ENCODE data around the gene COA3. TPM values are rescaled to one million over a fixed set of nuclear protein-coding genes. Genes with fewer than 3 reads are reported as not detected.
"Not testable (repeated sequence)": the region's sequence is repeated elsewhere in the genome, so short reads cannot be mapped to it uniquely, and the experiment has no call there.

The COA3 gene
- total RNA-seq, 1 donor from 2014 or later = 31.8 TPM

DNA sequence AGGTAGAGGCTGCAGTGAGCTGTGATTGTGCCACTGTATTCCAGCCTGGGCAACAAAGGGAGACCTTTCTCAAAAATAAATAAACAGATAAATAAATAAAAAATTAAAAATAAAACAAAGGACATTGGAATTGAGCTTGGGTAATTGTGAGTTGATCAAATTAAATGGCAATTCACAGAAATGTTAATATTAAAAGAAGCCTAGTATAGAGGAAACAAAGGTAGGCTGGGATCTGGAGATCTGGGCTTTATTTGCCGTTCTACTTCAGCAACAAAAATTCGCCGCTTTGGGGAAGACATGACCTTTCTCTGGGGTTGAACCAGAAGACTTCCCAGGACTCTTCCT, 25.6 kb downstream of the COA3 start:
- no peaks in the 10 kb centered on the region for H3K9me3 Mint-ChIP-seq (ENCODE audit: unreplicated experiment)
- no peak for FAIRE-seq
- peak overlapping the region; percentile 95 for H3K27ac ChIP-seq (ENCODE audit: low read depth, low read length)

DNA sequence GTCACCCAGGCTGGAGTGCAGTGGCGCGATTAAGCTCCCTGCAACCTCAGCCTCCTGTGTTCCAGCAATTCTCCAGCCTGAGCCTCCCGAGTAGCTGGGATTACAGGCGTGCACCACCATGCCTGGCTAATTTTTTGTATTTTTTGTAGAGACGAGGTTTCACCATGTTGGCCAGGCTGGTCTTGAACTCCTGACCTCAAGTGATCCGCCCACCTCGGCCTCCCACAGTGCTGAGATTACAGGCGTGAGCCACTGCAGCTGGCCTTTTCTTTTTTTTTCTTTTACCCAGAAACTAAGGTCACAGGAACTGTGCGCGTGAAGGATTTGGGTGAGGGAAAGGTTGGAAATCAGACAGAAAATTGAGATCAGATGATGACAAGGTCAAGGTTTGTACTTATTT, 28.5 kb downstream of the COA3 start:
- H2AFZ ChIP-seq (ENCODE audit: low read depth, low read length); H3K27ac ChIP-seq (ENCODE audit: low read depth, low read length); H3K79me2 ChIP-seq (ENCODE audit: insufficient read depth, low read length); FAIRE-seq; H3K9me3 Mint-ChIP-seq (ENCODE audit: unreplicated experiment); DNase-seq (ENCODE audit: low read depth); H3K27me3 Mint-ChIP-seq (ENCODE audit: low read depth, unreplicated experiment); H3K36me3 Mint-ChIP-seq (ENCODE audit: low read depth, unreplicated experiment); H3K9ac ChIP-seq (ENCODE audit: low read length); H3K27ac Mint-ChIP-seq (ENCODE audit: unreplicated experiment); H3K4me3 Mint-ChIP-seq (ENCODE audit: unreplicated experiment); H4K20me1 ChIP-seq (ENCODE audit: insufficient read depth, low read length); H3K4me3 ChIP-seq (ENCODE audit: insufficient read depth, low read depth, low read length); H3K9me3 ChIP-seq (ENCODE audit: insufficient read depth, low read depth, low read length); H3K27me3 ChIP-seq (ENCODE audit: insufficient read depth, low read length); H3K36me3 ChIP-seq (ENCODE audit: insufficient read depth, low read length); H3K4me2 ChIP-seq (ENCODE audit: low read length): not testable (repeated sequence)
- H3K4me1 Mint-ChIP-seq (ENCODE audit: low read depth, unreplicated experiment) = peaks cover 31% of the 10 kb centered on the region
- H3K4me1 ChIP-seq (ENCODE audit: insufficient read depth, low read length) = peaks cover 29% of the 10 kb centered on the region

More for the DNA sequence above, 25.6 kb downstream of the COA3 start:
- peak overlapping the region; percentile 94 for H2AFZ ChIP-seq (ENCODE audit: low read depth, low read length)
- TF ChIP-seq, protein P1, sequence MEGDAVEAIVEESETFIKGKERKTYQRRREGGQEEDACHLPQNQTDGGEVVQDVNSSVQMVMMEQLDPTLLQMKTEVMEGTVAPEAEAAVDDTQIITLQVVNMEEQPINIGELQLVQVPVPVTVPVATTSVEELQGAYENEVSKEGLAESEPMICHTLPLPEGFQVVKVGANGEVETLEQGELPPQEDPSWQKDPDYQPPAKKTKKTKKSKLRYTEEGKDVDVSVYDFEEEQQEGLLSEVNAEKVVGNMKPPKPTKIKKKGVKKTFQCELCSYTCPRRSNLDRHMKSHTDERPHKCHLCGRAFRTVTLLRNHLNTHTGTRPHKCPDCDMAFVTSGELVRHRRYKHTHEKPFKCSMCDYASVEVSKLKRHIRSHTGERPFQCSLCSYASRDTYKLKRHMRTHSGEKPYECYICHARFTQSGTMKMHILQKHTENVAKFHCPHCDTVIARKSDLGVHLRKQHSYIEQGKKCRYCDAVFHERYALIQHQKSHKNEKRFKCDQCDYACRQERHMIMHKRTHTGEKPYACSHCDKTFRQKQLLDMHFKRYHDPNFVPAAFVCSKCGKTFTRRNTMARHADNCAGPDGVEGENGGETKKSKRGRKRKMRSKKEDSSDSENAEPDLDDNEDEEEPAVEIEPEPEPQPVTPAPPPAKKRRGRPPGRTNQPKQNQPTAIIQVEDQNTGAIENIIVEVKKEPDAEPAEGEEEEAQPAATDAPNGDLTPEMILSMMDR (IDR thresholded peaks at IDR 0.05; ENCODE audit: insufficient read depth, low read depth, low read length) = no peak
- no peak for TF ChIP-seq EZH2 (IDR thresholded peaks at IDR 0.05; ENCODE audit: insufficient read depth, low read length)
- no peaks in the 10 kb centered on the region for H3K9me3 ChIP-seq (ENCODE audit: insufficient read depth, low read depth, low read length)
- peak overlapping the region; percentile 98 for H3K4me2 ChIP-seq (ENCODE audit: low read length)
- Mint-ChIP-seq H3K27me3 (ENCODE audit: low read depth, unreplicated experiment) (no peaks in the 10 kb centered on the region), H3K36me3 (ENCODE audit: low read depth, unreplicated experiment) (no peaks in the 10 kb centered on the region), H3K4me1 (ENCODE audit: low read depth, unreplicated experiment) (peaks cover 42% of the 10 kb centered on the region), H3K4me3 (ENCODE audit: unreplicated experiment) (peak overlapping the region; percentile 96), H3K27ac (ENCODE audit: unreplicated experiment) (peak overlapping the region; percentile 98)
- H3K4me1 ChIP-seq (ENCODE audit: insufficient read depth, low read length) = peaks cover 42% of the 10 kb centered on the region
- no peak for DNase-seq (ENCODE audit: low read depth)
- H3K9ac ChIP-seq (ENCODE audit: low read length) = peak overlapping the region; percentile 96
- H3K79me2 ChIP-seq (ENCODE audit: insufficient read depth, low read length) = peaks cover 5% of the 10 kb centered on the region
- H3K36me3 ChIP-seq (ENCODE audit: insufficient read depth, low read length) = no peaks in the 10 kb centered on the region
- no peaks in the 10 kb centered on the region for H4K20me1 ChIP-seq (ENCODE audit: insufficient read depth, low read length)
- no peaks in the 10 kb centered on the region for H3K27me3 ChIP-seq (ENCODE audit: insufficient read depth, low read length)
- peak overlapping the region; percentile 92 for H3K4me3 ChIP-seq (ENCODE audit: insufficient read depth, low read depth, low read length)

DNA sequence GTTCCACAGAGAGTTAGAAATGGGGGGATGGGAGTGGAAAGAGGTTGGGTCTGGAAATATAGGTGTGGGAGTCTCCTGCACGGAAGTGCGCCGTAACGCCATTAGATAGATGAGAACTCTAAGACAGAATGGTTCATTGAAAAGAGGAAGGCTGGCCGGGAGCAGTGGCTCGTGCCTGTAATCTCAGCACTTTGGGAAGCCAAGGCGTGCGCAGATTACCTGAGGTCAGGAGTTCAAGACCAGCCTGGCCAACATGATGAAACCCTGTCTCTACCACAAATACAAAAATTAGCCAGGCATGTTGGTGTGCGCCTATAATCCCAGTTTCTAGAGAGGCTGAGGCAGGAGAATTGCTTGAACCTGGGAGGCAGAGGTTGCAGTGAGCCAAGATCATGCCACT, 30.5 kb downstream of the COA3 start:
- not testable (repeated sequence) for H3K9ac ChIP-seq (ENCODE audit: low read length); H4K20me1 ChIP-seq (ENCODE audit: insufficient read depth, low read length); FAIRE-seq; H3K36me3 ChIP-seq (ENCODE audit: insufficient read depth, low read length); H3K27me3 Mint-ChIP-seq (ENCODE audit: low read depth, unreplicated experiment); H3K27ac Mint-ChIP-seq (ENCODE audit: unreplicated experiment); H3K4me3 ChIP-seq (ENCODE audit: insufficient read depth, low read depth, low read length); H3K9me3 Mint-ChIP-seq (ENCODE audit: unreplicated experiment); H3K4me2 ChIP-seq (ENCODE audit: low read length); H3K79me2 ChIP-seq (ENCODE audit: insufficient read depth, low read length); H3K27me3 ChIP-seq (ENCODE audit: insufficient read depth, low read length); H3K27ac ChIP-seq (ENCODE audit: low read depth, low read length); H2AFZ ChIP-seq (ENCODE audit: low read depth, low read length); DNase-seq (ENCODE audit: low read depth); H3K9me3 ChIP-seq (ENCODE audit: insufficient read depth, low read depth, low read length); H3K36me3 Mint-ChIP-seq (ENCODE audit: low read depth, unreplicated experiment)
- Mint-ChIP-seq H3K4me3 (ENCODE audit: unreplicated experiment) (peak overlapping the region; percentile 4), H3K4me1 (ENCODE audit: low read depth, unreplicated experiment) (peaks cover 21% of the 10 kb centered on the region)
- peaks cover 11% of the 10 kb centered on the region for H3K4me1 ChIP-seq (ENCODE audit: insufficient read depth, low read length)

DNA sequence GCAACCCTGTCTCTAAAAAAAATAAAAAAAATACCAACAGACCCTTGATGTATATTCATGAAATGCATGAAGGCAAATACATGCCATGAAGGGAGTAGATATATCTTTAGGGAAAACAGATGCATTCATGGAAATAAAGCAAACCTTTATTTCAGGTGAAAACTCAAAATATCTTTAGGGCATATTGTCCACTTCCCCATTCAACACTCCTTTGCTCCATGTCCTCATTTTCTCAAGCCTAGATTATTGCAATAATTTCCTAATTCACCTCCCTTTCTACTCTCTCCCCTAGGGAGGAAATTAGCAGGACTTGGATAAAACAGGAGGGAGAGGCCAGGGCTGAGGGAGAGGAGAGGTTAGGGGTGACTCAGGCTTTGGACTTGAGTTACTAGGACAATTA, 31.0 kb downstream of the COA3 start:
- Mint-ChIP-seq H3K27me3 (ENCODE audit: low read depth, unreplicated experiment) (peaks cover 5% of the 10 kb centered on the region), H3K4me1 (ENCODE audit: low read depth, unreplicated experiment) (peaks cover 21% of the 10 kb centered on the region), H3K27ac (ENCODE audit: unreplicated experiment) (no peak overlapping the region), H3K9me3 (ENCODE audit: unreplicated experiment) (no peaks in the 10 kb centered on the region), H3K4me3 (ENCODE audit: unreplicated experiment) (no peak overlapping the region), H3K36me3 (ENCODE audit: low read depth, unreplicated experiment) (no peaks in the 10 kb centered on the region)
- Histone ChIP-seq H3K9me3 (ENCODE audit: insufficient read depth, low read depth, low read length) (no peaks in the 10 kb centered on the region), H3K27me3 (ENCODE audit: insufficient read depth, low read length) (no peaks in the 10 kb centered on the region), H3K4me1 (ENCODE audit: insufficient read depth, low read length) (peaks cover 7% of the 10 kb centered on the region), H3K4me3 (ENCODE audit: insufficient read depth, low read depth, low read length) (no peak overlapping the region), H2AFZ (ENCODE audit: low read depth, low read length) (no peak overlapping the region), H4K20me1 (ENCODE audit: insufficient read depth, low read length) (no peaks in the 10 kb centered on the region), H3K79me2 (ENCODE audit: insufficient read depth, low read length) (no peaks in the 10 kb centered on the region), H3K9ac (ENCODE audit: low read length) (no peak overlapping the region), H3K27ac (ENCODE audit: low read depth, low read length) (no peak overlapping the region), H3K4me2 (ENCODE audit: low read length) (no peak overlapping the region), H3K36me3 (ENCODE audit: insufficient read depth, low read length) (no peaks in the 10 kb centered on the region)
- FAIRE-seq (no peak), DNase-seq (ENCODE audit: low read depth) (no peak)
- TF ChIP-seq, protein P1 (IDR thresholded peaks at IDR 0.05; ENCODE audit: insufficient read depth, low read depth, low read length) = no peak
- TF ChIP-seq EZH2 (IDR thresholded peaks at IDR 0.05; ENCODE audit: insufficient read depth, low read length) = no peak

Measured in astrocyte (in vitro differentiated cells and primary cell).